ENCODE data around the gene SLN.
"Not testable (repeated sequence)": the region's sequence is repeated elsewhere in the genome, so short reads cannot be mapped to it uniquely, and the experiment has no call there.

SLN gene

GRCh38 chr11:107711861-107712755 lies at the start of gene SLN:
Gene SLN (minus strand): TSS chr11:107712056.
- no peak for DNase-seq (ENCODE audit: low read depth in 1 of 2, low spot score in 1 of 2)

GRCh38 chr11:107758719-107759355 lies 47.0 kb upstream of the SLN start:
- DNase-seq (ENCODE audit: low read depth in 1 of 2, low spot score in 1 of 2) = not testable (repeated sequence)

- DNase-seq (ENCODE audit: low read depth in 1 of 2, low spot score in 1 of 2) = no peak
Measured at GRCh38 chr11:107757661-107758060, 45.8 kb upstream of the SLN start.

- no peak for DNase-seq (ENCODE audit: low read depth in 1 of 2, low spot score in 1 of 2)
Measured at GRCh38 chr11:107756553-107756952, 44.7 kb upstream of the SLN start.

GRCh38 chr11:107752949-107753822 lies 41.3 kb upstream of the SLN start:
- DNase-seq (ENCODE audit: low read depth in 1 of 2, low spot score in 1 of 2) = no peak

- no peak for DNase-seq (ENCODE audit: low read depth in 1 of 2, low spot score in 1 of 2)
Measured at GRCh38 chr11:107752508-107752907, 40.7 kb upstream of the SLN start.

- DNase-seq (ENCODE audit: low read depth in 1 of 2, low spot score in 1 of 2) = no peak
Measured at GRCh38 chr11:107751082-107751481, 39.2 kb upstream of the SLN start.

- DNase-seq (ENCODE audit: low read depth in 1 of 2, low spot score in 1 of 2) = no peak
Measured at GRCh38 chr11:107750313-107750712, 38.5 kb upstream of the SLN start.

GRCh38 chr11:107747622-107748021 lies 35.8 kb upstream of the SLN start:
- no peak for DNase-seq (ENCODE audit: low read depth in 1 of 2, low spot score in 1 of 2)

- no peak for DNase-seq (ENCODE audit: low read depth in 1 of 2, low spot score in 1 of 2)
Measured at GRCh38 chr11:107744736-107745135, 32.9 kb upstream of the SLN start.

- no peak for DNase-seq (ENCODE audit: low read depth in 1 of 2, low spot score in 1 of 2)
Measured at GRCh38 chr11:107743191-107743590, 31.3 kb upstream of the SLN start.

GRCh38 chr11:107741044-107741823 lies 29.4 kb upstream of the SLN start:
- no peak for DNase-seq (ENCODE audit: low read depth in 1 of 2, low spot score in 1 of 2)

- no peak for DNase-seq (ENCODE audit: low read depth in 1 of 2, low spot score in 1 of 2)
Measured at GRCh38 chr11:107740271-107740670, 28.4 kb upstream of the SLN start.

- DNase-seq (ENCODE audit: low read depth in 1 of 2, low spot score in 1 of 2) = no peak
Measured at GRCh38 chr11:107736546-107736945, 24.7 kb upstream of the SLN start.

GRCh38 chr11:107733518-107733917 lies 21.7 kb upstream of the SLN start:
- DNase-seq (ENCODE audit: low read depth in 1 of 2, low spot score in 1 of 2) = no peak

GRCh38 chr11:107732689-107733051 lies 20.8 kb upstream of the SLN start:
- DNase-seq (ENCODE audit: low read depth in 1 of 2, low spot score in 1 of 2) = no peak

- no peak for DNase-seq (ENCODE audit: low read depth in 1 of 2, low spot score in 1 of 2)
Measured at GRCh38 chr11:107731941-107732688, 20.3 kb upstream of the SLN start.

- no peak for DNase-seq (ENCODE audit: low read depth in 1 of 2, low spot score in 1 of 2)
Measured at GRCh38 chr11:107722662-107723061, 10.8 kb upstream of the SLN start.

GRCh38 chr11:107721207-107721606 lies 9.4 kb upstream of the SLN start:
- no peak for DNase-seq (ENCODE audit: low read depth in 1 of 2, low spot score in 1 of 2)

- no peak for DNase-seq (ENCODE audit: low read depth in 1 of 2, low spot score in 1 of 2)
Measured at GRCh38 chr11:107720303-107720774, 8.5 kb upstream of the SLN start.
